Activated T-cell treated with anti-CD3 and anti-CD28 coated beads for 1 hour (primary cell): Measurements from ENCODE around the gene CHMP1A.
"Not testable (repeated sequence)": the region's sequence is repeated elsewhere in the genome, so short reads cannot be mapped to it uniquely, and the experiment has no call there.

Source experiments
- DNase-seq: peaks from one replicate; pipeline ENCODE4 v3.0.0-alpha.2; 2020; ENCODE audit warnings: low read depth

Gene CHMP1A

DNA sequence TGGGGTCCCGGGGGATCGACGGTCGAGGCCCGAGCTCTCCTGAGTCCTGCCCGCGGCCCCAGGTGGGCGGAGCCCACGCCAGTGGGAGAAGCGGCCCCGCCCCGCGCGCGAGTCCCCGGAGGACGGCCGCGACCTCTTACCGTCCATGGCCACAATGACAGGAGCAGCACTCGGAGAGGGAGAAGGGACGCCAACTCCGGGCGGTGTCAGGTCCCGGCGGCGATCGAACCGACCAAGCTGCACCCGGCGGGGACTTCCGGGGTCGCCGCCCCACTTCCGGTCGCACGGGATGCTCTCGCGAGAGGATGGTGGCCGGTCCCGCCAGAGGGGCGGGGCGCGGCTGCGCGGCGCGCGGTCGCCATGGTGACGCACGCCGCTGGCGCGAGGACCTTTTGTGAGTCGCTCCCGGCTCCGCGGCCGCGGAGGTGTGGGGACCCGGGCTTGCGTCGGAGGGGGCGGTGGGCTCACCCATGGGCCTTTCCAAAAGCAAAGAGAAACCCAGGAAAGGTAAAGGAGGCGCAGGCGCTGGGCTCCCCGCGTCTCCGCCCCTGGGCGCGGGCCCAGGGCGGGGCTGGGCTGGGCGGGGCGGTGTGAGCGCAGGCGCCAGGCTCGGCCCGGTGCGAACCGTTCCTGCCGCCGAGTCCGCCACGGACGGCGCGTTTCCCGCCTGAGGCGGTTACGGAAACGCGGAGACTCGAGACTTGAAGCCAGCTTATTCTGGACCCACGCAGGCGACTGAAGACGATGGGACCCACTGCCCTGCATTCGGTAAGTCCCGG lies at the start of gene CHMP1A, which contains the start of gene SPATA33:
CHMP1A (minus strand) TSS at position 267 of the 779 bp plus-strand sequence; CDS start at position 147, 120 bp downstream.
SPATA33 (plus strand) TSS at position 395 of the 779 bp plus-strand sequence; CDS start at position 471, 76 bp downstream.
- DNase-seq, result peak; percentile 89

DNA sequence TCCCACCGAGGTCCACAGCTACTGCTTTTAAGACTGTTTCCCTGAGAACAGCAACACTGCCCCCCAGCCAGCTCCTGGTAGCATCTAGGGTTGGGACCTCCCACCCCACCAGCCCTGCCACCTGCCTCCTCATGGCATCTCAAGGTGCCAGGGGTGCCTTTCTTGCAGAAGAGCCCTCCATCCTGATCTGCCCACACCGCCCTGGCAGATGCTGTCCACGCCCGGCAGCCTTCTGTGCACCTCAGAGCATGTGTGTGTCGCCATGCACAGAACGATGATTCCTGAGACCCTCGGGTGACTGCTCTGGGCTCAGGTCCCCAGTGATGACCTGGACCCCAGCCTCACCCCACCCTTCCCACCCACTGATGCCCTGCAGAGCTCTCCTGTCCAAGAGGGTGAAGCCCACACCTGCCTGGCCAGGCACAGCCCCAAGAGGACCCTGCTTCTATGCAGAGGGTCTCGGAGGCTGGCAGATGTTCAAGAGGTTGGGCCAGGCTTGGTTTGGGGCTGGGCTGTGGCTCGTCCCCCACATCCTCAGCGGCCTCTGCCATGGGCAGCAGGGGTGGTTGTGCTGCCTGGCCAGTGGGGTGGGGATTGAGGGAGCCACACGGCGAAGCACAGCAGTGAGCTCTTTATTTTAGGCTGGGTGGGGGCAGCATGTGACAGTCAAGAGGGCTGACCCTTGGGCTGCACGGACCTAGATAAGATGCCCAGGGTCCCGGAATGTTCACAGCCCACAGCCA lies 49.2 kb upstream of the CHMP1A start:
- DNase-seq, result no peak

DNA sequence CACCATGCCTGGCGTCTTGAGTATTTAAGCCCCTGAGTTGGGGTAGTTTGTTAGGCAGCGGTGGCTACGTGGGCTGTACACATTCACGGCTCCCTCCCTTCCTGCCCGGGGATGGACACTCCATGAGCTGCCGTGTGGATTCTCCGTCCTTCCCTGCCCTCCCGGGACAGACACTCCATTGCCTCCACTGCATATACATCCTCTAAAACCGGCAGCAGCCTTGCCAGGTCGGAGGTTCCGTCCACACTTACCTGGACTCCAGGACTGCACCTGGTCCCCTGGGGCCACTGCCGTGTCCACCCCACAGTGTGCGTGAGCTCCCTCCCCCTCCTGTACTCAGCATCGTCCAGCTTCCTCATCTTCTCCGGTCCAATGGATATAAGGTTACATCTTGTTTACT lies 47.5 kb upstream of the CHMP1A start:
- no peak for DNase-seq

DNA sequence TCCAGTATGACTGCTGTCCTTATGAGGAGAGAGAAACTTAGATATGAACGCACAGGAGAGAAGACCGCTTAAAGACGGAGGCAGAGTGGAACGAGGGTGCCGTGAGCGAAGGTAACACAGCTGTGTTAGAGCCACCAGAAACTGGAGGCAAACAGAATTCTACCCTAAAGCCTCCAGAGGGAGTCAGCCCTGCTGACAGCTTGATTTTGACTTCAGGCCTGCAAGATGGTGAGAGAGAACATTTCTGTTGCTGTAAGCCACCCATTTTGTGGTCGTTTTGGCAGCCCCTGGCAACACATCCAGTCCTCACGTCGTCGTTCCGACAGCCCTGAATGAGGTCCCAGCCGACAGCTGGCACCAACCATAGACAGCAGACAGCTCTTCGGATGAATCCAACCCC lies 46.8 kb upstream of the CHMP1A start:
- DNase-seq, result no peak

DNA sequence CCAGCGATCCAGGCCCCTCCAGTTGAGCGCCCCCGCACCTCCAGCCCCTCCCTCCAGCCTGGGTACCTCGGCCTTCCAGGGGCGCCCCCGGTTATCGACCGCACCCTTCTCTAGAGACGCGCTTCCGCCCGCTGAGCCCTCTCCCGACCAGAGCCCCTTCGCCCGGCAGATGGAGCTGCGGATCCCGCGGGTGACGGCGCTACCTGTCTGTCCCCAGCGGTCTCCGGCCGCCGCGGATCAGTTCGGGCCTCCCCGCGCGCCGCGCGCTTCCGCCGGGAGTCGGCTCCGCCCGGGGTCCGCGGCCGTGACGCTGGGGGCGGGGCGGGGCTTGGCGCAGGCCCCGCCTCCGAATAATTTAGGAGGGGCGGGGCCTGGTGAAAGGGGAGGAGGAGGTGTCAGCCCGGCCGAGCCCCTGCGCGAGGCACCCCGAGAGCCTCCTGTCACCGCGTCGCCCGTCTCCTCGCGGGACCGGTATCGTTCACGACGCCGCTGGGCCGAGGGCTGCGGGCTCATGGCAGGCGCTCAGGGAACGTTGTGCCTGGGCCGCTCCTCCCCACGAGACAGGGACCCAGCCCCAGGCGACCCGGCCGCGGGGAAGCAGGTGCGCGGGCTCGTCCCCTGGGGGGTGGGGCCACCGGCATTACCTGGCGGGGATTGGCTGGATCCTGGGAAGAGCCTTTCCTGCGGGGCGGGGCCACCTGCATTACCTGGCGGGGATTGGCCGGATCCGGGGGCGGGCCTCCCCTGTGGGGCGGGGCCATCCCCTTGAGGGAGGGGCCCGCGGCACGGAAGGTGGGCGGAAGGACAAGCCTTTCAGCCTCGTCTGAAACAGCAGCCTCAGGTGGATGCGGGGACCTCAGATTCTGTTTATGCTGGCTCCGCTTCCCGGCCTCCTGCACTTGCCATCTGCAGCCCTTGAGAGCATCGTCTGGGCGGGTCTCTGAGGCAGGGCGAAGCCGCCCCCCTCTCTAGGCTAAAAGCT lies 44.2 kb upstream of the CHMP1A start, which contains the start of gene SPATA2L:
SPATA2L (minus strand) TSS at position 281 of the 982 bp plus-strand sequence. CDS start 473 bp downstream, outside the sequence.
- peak; percentile 96 for DNase-seq

DNA sequence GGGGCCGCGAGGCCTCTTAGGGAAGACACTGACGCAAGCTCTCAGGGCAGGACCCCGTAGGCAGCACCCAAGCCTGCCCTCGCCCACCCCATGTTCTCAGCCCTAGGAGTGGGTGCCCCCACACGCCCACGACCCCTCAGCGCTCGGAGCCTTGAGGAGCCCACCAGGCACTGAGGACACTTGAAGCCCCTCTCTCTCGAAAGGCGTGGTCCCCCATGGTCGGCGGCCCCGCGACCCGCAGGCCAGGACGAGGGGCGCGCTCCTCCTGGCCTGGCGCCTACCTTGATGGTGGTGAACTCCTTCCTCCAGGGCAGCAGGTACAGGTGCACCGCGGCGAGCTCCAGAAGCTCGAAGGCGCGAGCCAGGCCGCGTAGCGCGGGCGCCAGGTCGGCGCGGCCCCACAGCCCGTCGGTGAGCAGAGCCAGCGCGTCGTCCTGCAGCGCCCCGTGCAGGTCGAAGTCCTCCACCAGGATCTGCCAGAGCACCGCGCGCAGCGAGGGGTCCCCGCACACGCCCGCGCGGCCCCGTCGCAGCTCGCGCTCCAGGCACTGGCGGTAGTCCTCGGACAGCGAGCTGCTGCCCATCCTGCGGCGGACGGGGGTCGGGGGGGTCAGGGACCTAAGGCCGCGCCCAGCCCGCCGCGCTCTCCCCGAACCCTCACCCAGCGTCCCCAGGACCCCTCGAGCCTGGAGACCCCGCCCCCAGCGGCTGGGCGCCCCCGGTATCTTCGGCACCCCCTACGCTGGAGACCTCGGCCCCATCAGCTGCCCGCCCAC lies 43.3 kb upstream of the CHMP1A start:
- peak; percentile 29 for DNase-seq

DNA sequence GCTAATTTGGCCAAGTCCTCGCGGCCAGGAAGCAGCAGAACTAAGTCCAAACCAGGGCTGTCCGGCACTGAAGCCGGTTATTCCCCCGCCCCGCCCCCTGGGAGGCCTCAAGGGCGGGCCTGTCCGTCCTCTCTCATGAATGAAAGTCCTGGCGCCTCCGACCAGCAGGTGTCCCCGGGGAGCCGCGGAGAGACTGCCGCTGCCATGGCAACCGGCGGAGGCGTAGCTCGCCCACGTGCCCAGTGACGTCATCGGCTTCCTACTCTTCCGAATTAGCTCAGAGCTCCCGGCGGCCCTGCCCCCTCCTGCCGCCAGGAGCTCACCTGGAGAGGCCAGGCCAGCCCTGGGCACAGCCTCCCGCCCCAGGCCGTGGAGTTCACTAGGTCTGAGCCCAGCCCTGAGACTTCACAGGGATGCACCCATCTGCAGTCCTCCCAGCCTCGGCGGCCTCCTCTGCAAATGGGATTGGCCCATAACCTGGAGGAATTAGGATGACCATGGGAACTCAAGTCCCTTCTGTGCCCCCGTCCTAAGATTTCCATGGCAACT lies 42.7 kb upstream of the CHMP1A start:
- DNase-seq, result peak; percentile 95

DNA sequence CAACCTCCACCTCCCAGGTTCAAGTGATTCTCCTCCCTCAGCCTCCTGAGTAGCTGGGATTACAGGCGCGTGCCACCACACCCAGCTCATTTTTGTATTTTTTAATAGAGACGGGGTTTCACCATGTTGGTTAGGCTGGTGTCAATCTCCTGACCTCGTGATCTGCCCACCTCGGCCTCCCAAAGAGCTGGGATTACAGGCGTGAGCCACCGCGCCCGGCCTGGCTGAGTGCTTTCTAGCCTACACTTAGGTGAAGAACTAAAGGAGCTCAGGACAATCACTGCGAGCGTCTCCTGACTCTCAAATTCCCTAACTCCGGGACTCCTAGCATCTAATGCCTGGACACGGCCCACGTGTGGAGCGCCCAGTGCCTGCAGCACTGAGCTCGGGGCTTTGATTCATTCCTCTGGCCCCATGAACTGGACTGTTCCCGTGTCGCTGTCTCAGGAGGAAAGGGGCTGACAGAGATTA lies 42.2 kb upstream of the CHMP1A start:
- DNase-seq, result not testable (repeated sequence)

DNA sequence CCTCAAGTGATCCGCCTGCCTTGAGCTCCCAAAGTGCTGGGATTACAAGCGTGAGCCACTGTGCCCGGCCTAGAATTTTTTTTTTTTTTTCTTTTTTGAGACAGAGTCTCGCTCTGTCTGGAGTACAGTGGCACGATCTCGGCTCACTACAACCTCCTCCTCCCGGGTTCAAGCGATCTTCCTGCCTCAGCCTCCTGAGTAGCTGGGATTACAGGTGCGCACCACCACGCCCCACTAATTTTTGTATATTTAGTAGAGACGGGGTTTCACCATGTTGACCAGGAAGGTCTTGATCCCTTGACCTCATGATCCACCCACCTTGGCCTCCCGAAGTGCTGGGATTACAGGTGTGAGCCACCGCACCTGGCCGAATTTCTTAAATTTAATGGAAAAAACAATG lies 41.2 kb upstream of the CHMP1A start:
- DNase-seq, result not testable (repeated sequence)

DNA sequence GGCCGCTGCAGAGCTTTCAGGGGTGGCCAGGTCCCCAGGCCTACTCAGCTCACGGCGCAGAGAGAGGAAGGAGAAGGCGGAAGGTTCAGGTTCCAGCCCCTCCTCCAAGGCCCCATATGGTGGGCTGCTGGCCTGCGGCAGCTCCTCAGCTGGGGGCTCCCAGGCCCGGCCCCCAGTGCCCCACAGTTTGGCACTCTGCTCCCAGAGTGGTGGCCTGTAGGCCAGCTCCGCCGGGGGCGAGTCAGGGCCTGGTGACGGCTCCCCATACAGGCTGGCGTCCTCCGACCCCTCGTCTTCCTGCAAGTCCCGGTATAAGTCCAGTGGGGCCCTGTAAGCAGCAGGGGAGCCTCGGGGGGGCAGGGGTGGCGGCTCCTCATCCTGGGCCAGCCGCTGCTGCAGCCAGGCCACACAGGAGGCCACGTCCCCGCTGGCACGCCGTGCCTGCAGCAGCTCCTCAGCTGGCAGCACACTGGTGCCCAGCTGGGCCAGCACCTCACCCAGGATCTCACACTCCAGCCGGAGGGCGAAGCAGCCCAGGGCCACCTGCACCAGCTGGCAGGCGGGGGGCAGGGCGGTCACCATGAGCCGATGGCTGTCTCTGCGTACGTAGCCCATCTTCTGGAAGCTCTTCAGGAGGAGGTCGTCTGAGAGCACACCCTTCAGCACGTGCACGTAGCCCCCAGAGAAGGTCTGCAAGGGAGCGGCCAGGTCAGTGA lies 40.3 kb upstream of the CHMP1A start:
- DNase-seq, result no peak

DNA sequence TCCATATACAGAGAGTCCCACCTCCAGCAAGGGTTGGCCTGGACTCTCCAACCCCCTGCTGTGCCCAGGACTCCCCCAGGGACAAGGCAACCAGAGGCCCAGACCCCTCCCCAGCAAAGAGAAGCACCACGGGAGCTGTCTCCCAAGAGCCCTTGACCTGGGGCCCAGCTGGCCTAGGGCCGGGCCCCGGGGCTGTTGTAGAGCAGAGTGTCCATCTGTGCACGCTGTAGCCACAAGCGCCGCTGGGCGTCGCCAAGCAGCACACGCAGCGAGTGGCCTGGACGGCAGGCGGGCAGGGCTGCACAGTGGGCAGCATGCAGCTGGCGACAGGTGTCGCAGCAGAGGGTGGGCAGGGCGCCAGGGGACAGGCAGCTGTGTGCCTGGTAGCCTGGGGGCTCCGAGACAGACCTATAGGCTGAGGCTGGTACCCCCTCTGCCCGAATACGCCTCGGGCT lies 39.7 kb upstream of the CHMP1A start:
- no peak for DNase-seq

DNA sequence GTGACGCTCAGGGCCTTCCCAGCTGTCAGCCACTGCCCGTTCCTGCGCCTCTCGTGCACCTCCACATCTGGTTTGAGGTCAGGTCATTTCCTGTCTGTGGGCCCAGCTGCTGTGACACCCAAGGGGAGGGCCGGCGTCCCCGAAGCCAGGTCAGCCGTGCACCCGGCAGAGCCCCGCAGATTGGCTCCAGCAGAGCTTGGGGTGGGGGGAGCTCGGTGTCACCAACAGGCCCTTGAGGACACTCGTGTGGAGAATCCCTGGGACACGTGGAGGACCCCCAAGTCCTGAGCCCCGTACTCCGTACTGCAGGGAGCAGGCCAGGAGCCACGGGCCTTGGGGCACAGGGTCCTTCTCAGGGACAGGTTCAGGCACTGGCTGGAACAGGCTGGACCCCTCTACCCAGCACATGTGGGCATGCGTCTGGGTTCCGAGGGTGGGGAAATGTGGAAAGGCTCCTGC lies 39.2 kb upstream of the CHMP1A start:
- DNase-seq, result no peak

DNA sequence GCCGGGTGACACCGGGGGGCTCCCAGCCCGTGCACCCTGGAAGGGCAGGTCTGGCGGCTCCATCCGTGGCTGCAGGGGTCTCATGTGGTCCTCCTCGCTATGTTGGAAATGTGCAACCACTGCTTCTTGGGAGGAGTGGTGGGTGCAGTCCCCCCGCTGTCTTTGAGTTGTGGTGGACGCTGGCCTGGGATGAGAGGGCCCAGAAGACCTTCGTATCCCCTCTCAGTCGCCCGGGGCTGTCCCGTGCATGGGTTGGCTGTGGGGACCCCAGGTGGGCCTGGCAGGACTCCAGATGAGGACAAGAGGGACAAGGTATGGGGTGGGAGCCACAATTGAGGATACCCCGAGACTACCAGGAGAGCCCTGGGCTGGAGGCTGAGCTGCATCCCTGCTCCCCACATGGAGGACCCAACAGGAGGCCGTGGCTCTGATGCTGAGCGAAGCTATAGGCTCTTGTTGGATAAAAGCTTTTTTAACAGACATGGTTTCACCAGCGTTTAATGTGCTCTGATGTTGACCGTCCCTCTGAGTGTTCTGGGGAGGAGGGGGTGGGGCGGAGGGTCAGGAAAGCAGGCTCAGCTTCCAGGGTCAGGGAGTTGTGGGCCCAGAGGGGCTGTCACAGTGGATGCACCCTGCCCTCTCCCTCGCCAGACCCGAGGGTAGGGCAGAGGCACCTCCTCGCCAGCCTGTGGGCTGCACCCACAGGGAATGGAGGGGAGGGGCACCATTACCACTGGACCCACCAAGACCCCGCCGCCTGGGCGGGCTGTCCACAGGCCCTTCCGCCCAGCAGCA lies 38.6 kb upstream of the CHMP1A start:
- DNase-seq, result no peak

DNA sequence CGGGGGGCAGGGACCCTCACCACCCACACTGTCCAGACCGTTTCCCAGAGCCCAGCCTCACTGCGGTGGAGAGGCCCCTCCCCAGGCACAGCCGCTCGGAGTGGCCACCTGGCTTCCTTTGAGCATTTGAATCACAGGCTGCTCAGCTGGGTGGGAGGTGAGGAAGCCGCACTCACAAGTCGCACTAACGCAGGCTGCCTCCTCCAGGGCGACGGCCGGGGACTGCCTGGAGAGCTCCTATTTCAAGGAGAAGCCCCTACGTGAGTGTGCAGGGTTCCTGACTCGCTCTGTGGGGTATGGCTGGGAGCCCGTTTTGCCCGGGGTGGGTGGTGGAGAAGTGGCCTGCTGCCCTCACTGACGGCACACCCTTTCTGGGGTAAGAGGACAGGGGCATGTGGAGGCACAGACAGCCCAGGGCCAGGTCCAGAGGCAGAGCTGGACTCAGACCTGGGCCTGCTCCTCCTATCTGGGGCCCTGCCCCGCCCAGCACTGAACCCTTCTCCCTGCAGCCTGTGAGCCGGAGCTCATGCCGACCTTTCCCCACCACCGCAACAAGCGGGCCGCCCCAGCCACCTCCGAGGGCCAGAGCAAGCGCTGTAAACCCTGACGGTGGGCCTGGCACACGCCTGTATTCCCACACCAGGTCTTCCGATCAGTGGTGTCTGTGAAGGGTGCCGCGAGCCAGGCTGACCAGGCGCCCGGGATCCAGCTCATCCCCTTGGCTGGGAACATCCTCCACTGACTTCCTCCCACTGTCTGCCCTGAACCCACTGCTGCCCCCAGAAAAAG lies 37.8 kb upstream of the CHMP1A start:
- no peak for DNase-seq

DNA sequence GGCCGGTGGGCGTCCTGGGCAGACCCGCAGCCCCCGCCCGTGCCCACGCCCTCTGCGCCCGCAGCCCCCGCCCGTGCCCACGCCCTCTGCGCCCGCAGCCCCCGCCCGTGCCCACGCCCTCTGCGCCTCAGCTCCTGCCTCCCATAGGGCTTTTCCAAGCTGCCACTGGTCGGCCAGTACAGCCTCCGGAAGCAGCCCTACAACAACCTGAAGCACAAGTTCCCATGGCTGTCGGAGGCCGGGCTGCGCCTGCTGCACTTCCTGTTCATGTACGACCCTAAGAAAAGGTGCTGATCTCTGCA lies 37.2 kb upstream of the CHMP1A start:
- DNase-seq, result not testable (repeated sequence)

DNA sequence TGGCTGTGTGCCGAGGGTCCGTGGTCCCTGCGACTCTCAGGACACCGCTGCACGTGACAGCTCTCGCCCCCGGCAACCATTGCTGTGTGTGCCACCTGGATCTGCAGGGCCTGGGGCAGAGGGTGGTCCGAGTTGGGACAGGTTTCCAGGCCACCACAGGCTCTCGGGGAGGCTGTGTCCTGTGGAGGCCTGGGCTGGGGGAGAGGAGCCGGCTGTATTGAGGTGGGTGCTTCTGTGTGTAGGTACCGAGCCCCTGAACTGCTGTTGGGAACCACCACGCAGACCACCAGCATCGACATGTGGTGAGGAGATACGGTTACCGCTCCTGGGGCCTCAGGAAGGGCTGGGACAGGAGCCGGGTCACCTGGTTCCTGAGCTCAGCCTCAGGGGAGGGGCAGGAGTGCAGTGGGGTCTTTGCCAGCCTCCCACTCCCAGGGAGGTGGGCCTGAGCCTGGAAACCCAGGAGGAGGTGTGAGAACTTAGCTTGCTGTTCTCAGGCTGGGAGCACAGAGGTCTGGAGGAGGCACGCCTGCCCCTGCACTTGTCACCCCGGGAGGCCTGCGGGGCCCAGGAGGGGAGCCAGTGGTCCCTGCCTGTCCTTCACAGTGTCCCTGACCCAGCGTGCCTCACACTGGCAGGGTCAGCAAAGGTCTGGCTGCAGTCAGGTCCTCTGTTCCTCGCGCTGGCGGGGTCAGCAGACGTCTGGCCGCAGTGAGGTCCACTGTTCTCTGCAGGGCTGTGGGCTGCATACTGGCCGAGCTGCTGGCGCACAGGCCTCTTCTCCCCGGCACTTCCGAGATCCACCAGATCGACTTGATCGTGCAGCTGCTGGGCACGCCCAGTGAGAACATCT lies 36.6 kb upstream of the CHMP1A start:
- no peak for DNase-seq

DNA sequence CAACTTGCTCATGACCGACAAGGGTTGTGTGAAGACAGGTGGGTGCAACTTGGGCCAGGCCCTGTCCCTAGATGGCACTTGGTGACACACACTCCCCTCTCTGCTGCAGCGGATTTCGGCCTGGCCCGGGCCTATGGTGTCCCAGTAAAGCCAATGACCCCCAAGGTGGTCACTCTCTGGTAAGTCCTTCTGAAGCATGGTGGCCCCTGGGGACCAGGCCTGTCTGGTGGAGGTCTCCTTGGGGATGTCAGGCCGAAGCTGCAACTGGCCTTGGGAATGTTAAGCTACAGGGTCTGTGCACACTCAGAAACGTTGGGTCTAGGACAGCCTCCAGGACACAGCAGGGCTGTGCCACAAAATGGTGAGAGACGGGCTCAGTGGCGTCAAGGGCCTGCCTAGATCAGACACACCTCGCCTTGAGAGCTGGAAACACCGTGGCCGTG lies 35.8 kb upstream of the CHMP1A start:
- DNase-seq, result no peak
